Upper lobe of left lung (tissue), 4 donors: Measurements from ENCODE around the gene ITGA5.

Source experiments
- CTCF ChIP-seq, 6 experiments: fragments of 450-650 bp in 4 of 6; fragments of 200-600 bp in 2 of 6; sonication (generic) in 2 of 6; IDR thresholded peaks; one replicate each; pipeline ENCODE4 v1.5.1; 2016 to 2019; ENCODE audit warnings: antibody characterized with exemption in 6 of 6
- POLR2A ChIP-seq, 4 donors: fragments of 450-650 bp; IDR thresholded peaks; one replicate each; pipeline ENCODE4 v1.5.1; 2016 to 2017; ENCODE audit warnings: antibody characterized with exemption in 4 of 4, mild to moderate bottlenecking in 2 of 4

- TF ChIP-seq CTCF (IDR thresholded peaks at IDR 0.05): no peak
- peak in 1 of 4 donors; percentile 12 for TF ChIP-seq POLR2A (IDR thresholded peaks at IDR 0.05)
Measured at GRCh38 chr12:54352891-54353874, 65.9 kb downstream of the ITGA5 start.
